K562 (cell line): ENCODE results near the gene POLR3GL. TPM values are rescaled to one million over a fixed set of nuclear protein-coding genes. Genes with fewer than 3 reads are reported as not detected.
A peak's percentile ranks its signal among the peaks of the same experiment; 100 is the strongest.

ENCODE experiments used
- EP300 ChIP-seq: IDR thresholded peaks from 2 replicates; pipeline ENCODE4 v1.6.1; 2012; ENCODE audit warnings: low read length, improper control_type of control experiment
- MYC ChIP-seq, 2 experiments: fragments of 250-450 bp in 1 of 2; sonication (Bioruptor Pico) in 1 of 2; IDR thresholded peaks; 2 replicates each; pipeline versions ENCODE4 v1.5.1 to v1.6.1; 2012 to 2021; ENCODE audit warnings: low read depth in 2 of 2, borderline replicate concordance in 1 of 2, improper control_type of control experiment in 1 of 2, low read length in 1 of 2, mild to moderate bottlenecking in 1 of 2, moderate library complexity in 1 of 2
- NCOA2 ChIP-seq, 2 experiments: fragments of 450-650 bp; IDR thresholded peaks; 2 replicates each; pipeline ENCODE4 v1.6.1; 2018; ENCODE audit warnings: mild to moderate bottlenecking in 2 of 2, moderate library complexity in 1 of 2; ENCODE audit not compliant: partially characterized antibody in 2 of 2
- NFXL1 ChIP-seq: fragments of 450-650 bp; formaldehyde crosslinking; IDR thresholded peaks from 2 replicates; pipeline ENCODE4 v1.4.0; 2021; ENCODE audit warnings: mild to moderate bottlenecking
- NR4A1 ChIP-seq, 2 experiments: fragments of 250-450 bp in 1 of 2; fragments of 450-650 bp in 1 of 2; sonication (Bioruptor Pico) in 1 of 2; IDR thresholded peaks; 2 replicates each; pipeline versions ENCODE4 v1.4.0 to v1.6.1; 2016 to 2020; ENCODE audit warnings: mild to moderate bottlenecking in 2 of 2, missing compliant biosample characterization in 1 of 2, missing genetic modification characterization in 1 of 2, moderate library complexity in 1 of 2
- SUPT5H ChIP-seq: fragments of 450-650 bp; IDR thresholded peaks from 2 replicates; pipeline ENCODE4 v1.6.1; 2016
- TFAM ChIP-seq: fragments of 250-450 bp; sonication (Bioruptor Pico); conservative IDR thresholded peaks from 2 replicates; pipeline ENCODE4 v1.5.0; 2021; ENCODE audit warnings: mild to moderate bottlenecking, moderate library complexity
- ZFP1 ChIP-seq: fragments of 450-650 bp; formaldehyde crosslinking; IDR thresholded peaks from 2 replicates; pipeline ENCODE4 v1.4.0; 2020; ENCODE audit warnings: mild to moderate bottlenecking, mixed read lengths
- ZMIZ1 ChIP-seq, 2 experiments: fragments of 150-350 bp in 1 of 2; IDR thresholded peaks; 2 replicates each; pipeline ENCODE4 v1.6.1; 2012 to 2016; ENCODE audit warnings: low read depth in 2 of 2, low read length in 2 of 2, mild to moderate bottlenecking in 1 of 2, moderate library complexity in 1 of 2
- ZNF184 ChIP-seq: sonication (generic); formaldehyde crosslinking; IDR thresholded peaks from 2 replicates; pipeline ENCODE4 v1.5.0; 2020; ENCODE audit warnings: missing genetic modification reagents
- ZNF197 ChIP-seq: fragments of 200-800 bp; sonication (Bioruptor generic); IDR thresholded peaks from 2 replicates; pipeline ENCODE4 v1.6.1; 2016; ENCODE audit warnings: low read depth, missing genetic modification characterization, missing compliant biosample characterization
- ZNF778 ChIP-seq: fragments of 450-650 bp; formaldehyde crosslinking; IDR thresholded peaks from 2 replicates; pipeline ENCODE4 v1.4.0; 2020; ENCODE audit warnings: mild to moderate bottlenecking, moderate library complexity
- ZZZ3 ChIP-seq: fragments of 450-650 bp; IDR thresholded peaks from 2 replicates; pipeline ENCODE4 v1.6.1; 2016; ENCODE audit warnings: antibody characterized with exemption, mild to moderate bottlenecking, moderate library complexity
- polyA plus RNA-seq, 8 experiments: library from polyadenylated mRNA; depleted of rRNA in 4 of 8; stranded (reverse) in 5 of 8; unstranded in 3 of 8; fragments of >200 nt; fragmentation: Nextera tagmentation in 2 of 8; fragmentation: Illumina TruSeq in 1 of 8; extraction: Ambion mirVana in 2 of 8; extraction: Trizol in 1 of 8; gene quantifications; 2 replicates each; pipeline versions ENCODE4 v1.2.1 to v1.2.3, GENCODE V29; 2011 to 2014; ENCODE audit warnings: inconsistent platforms in 1 of 8, missing spikeins in 1 of 8
- total RNA-seq, 7 experiments: library from RNA; depleted of rRNA in 6 of 7; stranded (reverse); fragments of >200 nt in 6 of 7; fragmentation: Illumina TruSeq in 2 of 7; extraction: Trizol in 2 of 7; gene quantifications; 2 replicates each; pipeline versions ENCODE4 v1.2.1 to v1.2.3, GENCODE V29; 2011 to 2021; ENCODE audit warnings: low replicate concordance in 1 of 7
- TF ChIP-seq, protein P1 (sequence below): sonication (generic); formaldehyde crosslinking; IDR thresholded peaks from 2 replicates; pipeline ENCODE4 v1.8.1; 2023; ENCODE audit warnings: missing genetic modification reagents, mild to moderate bottlenecking, borderline replicate concordance

The POLR3GL gene
- total and polyA plus RNA-seq, 9 of the 15 experiments (the other 6 are each of a cell fraction or from before 2014, with no cell fraction given): 14.6 to 48.4 (median 38.2) TPM

- TF ChIP-seq, protein P1, sequence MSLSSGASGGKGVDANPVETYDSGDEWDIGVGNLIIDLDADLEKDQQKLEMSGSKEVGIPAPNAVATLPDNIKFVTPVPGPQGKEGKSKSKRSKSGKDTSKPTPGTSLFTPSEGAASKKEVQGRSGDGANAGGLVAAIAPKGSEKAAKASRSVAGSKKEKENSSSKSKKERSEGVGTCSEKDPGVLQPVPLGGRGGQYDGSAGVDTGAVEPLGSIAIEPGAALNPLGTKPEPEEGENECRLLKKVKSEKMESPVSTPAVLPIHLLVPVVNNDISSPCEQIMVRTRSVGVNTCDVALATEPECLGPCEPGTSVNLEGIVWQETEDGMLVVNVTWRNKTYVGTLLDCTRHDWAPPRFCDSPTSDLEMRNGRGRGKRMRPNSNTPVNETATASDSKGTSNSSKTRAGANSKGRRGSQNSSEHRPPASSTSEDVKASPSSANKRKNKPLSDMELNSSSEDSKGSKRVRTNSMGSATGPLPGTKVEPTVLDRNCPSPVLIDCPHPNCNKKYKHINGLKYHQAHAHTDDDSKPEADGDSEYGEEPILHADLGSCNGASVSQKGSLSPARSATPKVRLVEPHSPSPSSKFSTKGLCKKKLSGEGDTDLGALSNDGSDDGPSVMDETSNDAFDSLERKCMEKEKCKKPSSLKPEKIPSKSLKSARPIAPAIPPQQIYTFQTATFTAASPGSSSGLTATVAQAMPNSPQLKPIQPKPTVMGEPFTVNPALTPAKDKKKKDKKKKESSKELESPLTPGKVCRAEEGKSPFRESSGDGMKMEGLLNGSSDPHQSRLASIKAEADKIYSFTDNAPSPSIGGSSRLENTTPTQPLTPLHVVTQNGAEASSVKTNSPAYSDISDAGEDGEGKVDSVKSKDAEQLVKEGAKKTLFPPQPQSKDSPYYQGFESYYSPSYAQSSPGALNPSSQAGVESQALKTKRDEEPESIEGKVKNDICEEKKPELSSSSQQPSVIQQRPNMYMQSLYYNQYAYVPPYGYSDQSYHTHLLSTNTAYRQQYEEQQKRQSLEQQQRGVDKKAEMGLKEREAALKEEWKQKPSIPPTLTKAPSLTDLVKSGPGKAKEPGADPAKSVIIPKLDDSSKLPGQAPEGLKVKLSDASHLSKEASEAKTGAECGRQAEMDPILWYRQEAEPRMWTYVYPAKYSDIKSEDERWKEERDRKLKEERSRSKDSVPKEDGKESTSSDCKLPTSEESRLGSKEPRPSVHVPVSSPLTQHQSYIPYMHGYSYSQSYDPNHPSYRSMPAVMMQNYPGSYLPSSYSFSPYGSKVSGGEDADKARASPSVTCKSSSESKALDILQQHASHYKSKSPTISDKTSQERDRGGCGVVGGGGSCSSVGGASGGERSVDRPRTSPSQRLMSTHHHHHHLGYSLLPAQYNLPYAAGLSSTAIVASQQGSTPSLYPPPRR (CRISPR knock-in tag): no peak
- TF ChIP-seq SUPT5H (peak; percentile 98), ZZZ3 (no peak), TFAM (no peak), NFXL1 (CRISPR knock-in tag) (peak; percentile 69; the same call in 1 of the 2 replicates), NCOA2 (IDR thresholded peaks at IDR 0.05; ENCODE audit: partially characterized antibody in 2 of 2) (no peak), ZNF197 (CRISPR knock-in tag) (no peak), ZNF778 (CRISPR knock-in tag) (no peak), MYC (IDR thresholded peaks at IDR 0.05; ENCODE audit: low read depth, low read length) (no peak), MYC (CRISPR knock-in tag; IDR thresholded peaks at IDR 0.05; ENCODE audit: borderline replicate concordance, low read depth) (peak; percentile 89), ZNF184 (CRISPR knock-in tag) (no peak), NR4A1 (CRISPR knock-in tag; IDR thresholded peaks at IDR 0.05) (no peak), NR4A1 (tag; IDR thresholded peaks at IDR 0.05) (no peak), ZFP1 (CRISPR knock-in tag) (peak; percentile 81), ZMIZ1 (IDR thresholded peaks at IDR 0.05; ENCODE audit: low read depth in 2 of 2, low read length in 2 of 2) (peak in 1 of 2 experiments; percentile 71; a peak in 2 of 4 replicates), EP300 (peak; percentile 7; the same call in 1 of the 2 replicates)
These were observed 27.4 kb downstream of the POLR3GL start (continued) for GRCh38 chr1:145991735-145992412.
